Uterus (tissue), 4 donors: ENCODE measurements around the gene TMEM201. TPM values are rescaled to one million over a fixed set of nuclear protein-coding genes. Genes with fewer than 3 reads are reported as not detected.

Experiments
- DNase-seq, 2 donors: peaks; one replicate each; pipeline ENCODE4 v3.0.0-alpha.2; 2019 to 2020
- H3K27ac ChIP-seq, 2 donors: fragments of 200-600 bp; sonication (generic); 1 replicate in 1 of 2; 2 replicates in 1 of 2; pipeline ENCODE4 v1.5.1; 2016 to 2018
- H3K27me3 ChIP-seq, 2 donors: fragments of 200-600 bp; sonication (generic); one replicate each; pipeline ENCODE4 v1.5.1; 2018 to 2019; ENCODE audit warnings: control low read depth in 1 of 2
- H3K36me3 ChIP-seq, 2 donors: fragments of 200-600 bp; sonication (generic); one replicate each; pipeline ENCODE4 v1.5.1; 2019; ENCODE audit warnings: control low read depth in 1 of 2
- H3K4me1 ChIP-seq, 2 donors: fragments of 200-600 bp; sonication (generic); one replicate each; pipeline ENCODE4 v1.5.1; 2018 to 2019; ENCODE audit warnings: control low read depth in 1 of 2
- H3K4me3 ChIP-seq, 2 donors: fragments of 200-600 bp; sonication (generic); 1 replicate in 1 of 2; 2 replicates in 1 of 2; pipeline ENCODE4 v1.5.1; 2018 to 2019; ENCODE audit warnings: mild to moderate bottlenecking in 1 of 2
- H3K9me3 ChIP-seq, 2 donors: fragments of 200-600 bp; sonication (generic); one replicate each; pipeline ENCODE4 v1.5.1; 2019; ENCODE audit warnings: control low read depth in 1 of 2
- CTCF ChIP-seq, 4 experiments: fragments of 200-600 bp in 2 of 4; fragments of 450-650 bp in 2 of 4; sonication (generic) in 2 of 4; IDR thresholded peaks; one replicate each; pipeline ENCODE4 v1.5.1; 2016 to 2019; ENCODE audit warnings: antibody characterized with exemption in 4 of 4, mild to moderate bottlenecking in 2 of 4, moderate library complexity in 1 of 4
- POLR2A ChIP-seq, 2 donors: fragments of 450-650 bp; IDR thresholded peaks; one replicate each; pipeline ENCODE4 v1.6.1; 2016; ENCODE audit warnings: antibody characterized with exemption in 2 of 2, mild to moderate bottlenecking in 1 of 2, moderate library complexity in 1 of 2
- intact Hi-C: fragments of 100-400 bp; cut with DNase I; formaldehyde crosslinking; loops from one replicate; pipeline ENCODE4 v1.15.1; 2023; ENCODE audit warnings: low total_unique reads
- total RNA-seq, 4 donors: library from RNA; depleted of rRNA in 3 of 4; stranded (reverse); fragments of >200 nt in 3 of 4; gene quantifications; one replicate each; pipeline versions ENCODE4 v1.1.0 to v1.2.4, GENCODE V29; 2014 to 2023
- donor health status: DM: yes; HTN: yes; CAD: no.

Gene TMEM201
- total RNA-seq, 4 donors from 2014 or later = 0.29 to 20.2 (median 4.0) TPM

GRCh38 chr1:9593492-9594465, 5.1 kb downstream of the TMEM201 start:
- TF ChIP-seq POLR2A (IDR thresholded peaks at IDR 0.05) (no peak), CTCF (IDR thresholded peaks at IDR 0.05) (no peak)
- no peaks in the 10 kb centered on the region for H3K9me3 ChIP-seq
- no peaks in the 10 kb centered on the region for H3K36me3 ChIP-seq
- intact Hi-C loops = no loop called here
- H3K27ac ChIP-seq = peak overlapping the region in 1 of 2 donors; percentile 18
- H3K4me3 ChIP-seq = no peak overlapping the region
- peak in 1 of 2 donors; percentile 48 for DNase-seq
- H3K27me3 ChIP-seq = no peaks in the 10 kb centered on the region
- peaks cover 0 to 6% of the 10 kb centered on the region in 2 donors for H3K4me1 ChIP-seq

GRCh38 chr1:9594471-9595155, 5.9 kb downstream of the TMEM201 start:
- no peaks in the 10 kb centered on the region for H3K27me3 ChIP-seq
- no peaks in the 10 kb centered on the region for H3K9me3 ChIP-seq
- no peaks in the 10 kb centered on the region for H3K36me3 ChIP-seq
- DNase-seq = no peak
- intact Hi-C loops = no loop called here
- no peak overlapping the region for H3K27ac ChIP-seq
- H3K4me1 ChIP-seq = peaks cover 0 to 6% of the 10 kb centered on the region in 2 donors
- TF ChIP-seq CTCF (IDR thresholded peaks at IDR 0.05) (no peak), POLR2A (IDR thresholded peaks at IDR 0.05) (no peak)
- no peak overlapping the region for H3K4me3 ChIP-seq

GRCh38 chr1:9595156-9595967, 6.7 kb downstream of the TMEM201 start:
- H3K9me3 ChIP-seq = no peaks in the 10 kb centered on the region
- TF ChIP-seq CTCF (IDR thresholded peaks at IDR 0.05) = no peak
- no peak for TF ChIP-seq POLR2A (IDR thresholded peaks at IDR 0.05)
- peaks cover 0 to 6% of the 10 kb centered on the region in 2 donors for H3K4me1 ChIP-seq
- no peaks in the 10 kb centered on the region for H3K27me3 ChIP-seq
- H3K4me3 ChIP-seq = no peak overlapping the region
- no peaks in the 10 kb centered on the region for H3K36me3 ChIP-seq
- no peak for DNase-seq
- H3K27ac ChIP-seq = no peak overlapping the region
- intact Hi-C loops = no loop called here

- Histone ChIP-seq H3K36me3 (no peaks in the 10 kb centered on the region), H3K9me3 (no peaks in the 10 kb centered on the region), H3K4me1 (peaks cover 0 to 6% of the 10 kb centered on the region in 2 donors), H3K27me3 (no peaks in the 10 kb centered on the region), H3K4me3 (no peak overlapping the region), H3K27ac (no peak overlapping the region)
- DNase-seq = no peak
- intact Hi-C loops = no loop called here
- TF ChIP-seq CTCF (IDR thresholded peaks at IDR 0.05) = no peak
- no peak for TF ChIP-seq POLR2A (IDR thresholded peaks at IDR 0.05)
These were observed 7.2 kb downstream of the TMEM201 start for GRCh38 chr1:9595968-9596340.
